ENCODE data around the gene DNAJC21. TPM values are rescaled to one million over a fixed set of nuclear protein-coding genes. Genes with fewer than 3 reads are reported as not detected.

Gene DNAJC21
- total RNA-seq, 1 experiment from 2014 or later = 54.5 TPM

- no peak for ATAC-seq
- BruUV-seq (replicated peaks) = no TSS peak
- CTCF ChIA-PET = no interaction called here
Measured at GRCh38 chr5:34976347-34976746, 47.0 kb downstream of the DNAJC21 start.

GRCh38 chr5:34977934-34978613, 48.7 kb downstream of the DNAJC21 start:
- no peak overlapping the region for H3K27ac ChIP-seq (ENCODE audit: low read length)
- TF ChIP-seq POLR2AphosphoS5 (IDR thresholded peaks at IDR 0.05; ENCODE audit: low read depth, low read length) (no peak), SIN3A (IDR thresholded peaks at IDR 0.05; ENCODE audit: borderline replicate concordance, insufficient read depth, low read depth, low read length) (no peak), REST (IDR thresholded peaks at IDR 0.05; ENCODE audit: insufficient read depth in 1 of 2, low read depth in 2 of 2, low read length in 1 of 2) (no peak), TCF7L2 (IDR thresholded peaks at IDR 0.05; ENCODE audit: low read depth, low read length) (no peak), CTCF (IDR thresholded peaks at IDR 0.05) (no peak)
- no peaks in the 10 kb centered on the region for H3K9me3 ChIP-seq (ENCODE audit: control insufficient read depth, insufficient read depth, low read depth, low read length)
- in situ Hi-C loops (cut with HindIII; ENCODE audit: low pct_unique_long_range_greater_than_20kb, low sequenced_read_pairs) = no loop called here
- no peak for ATAC-seq
- H3K27me3 ChIP-seq (ENCODE audit: control insufficient read depth, insufficient read depth, low read length) = peaks cover 2% of the 10 kb centered on the region; the same call in 1 of the 2 replicates
- intact Hi-C loops (cut with micrococcal nuclease; ENCODE audit: unreplicated experiment) = no loop called here
- DNase-seq (ENCODE audit: low read depth, low spot score) = no peak
- H3K4me1 ChIP-seq (ENCODE audit: control insufficient read depth, insufficient read depth, low read length) = no peaks in the 10 kb centered on the region
- no peaks in the 10 kb centered on the region for H3K36me3 ChIP-seq (ENCODE audit: control insufficient read depth, insufficient read depth, low read length)
- H3K4me3 ChIP-seq (ENCODE audit: low read depth in 2 of 2, low read length in 2 of 2) = no peak overlapping the region
- no TSS peak for BruUV-seq (replicated peaks)
- CTCF ChIA-PET = no interaction called here
- POLR2A ChIA-PET = no interaction called here

More at GRCh38 chr5:34976347-34976746, 47.0 kb downstream of the DNAJC21 start:
- Histone ChIP-seq H3K27ac (ENCODE audit: low read length) (no peak overlapping the region), H3K9me3 (ENCODE audit: control insufficient read depth, insufficient read depth, low read depth, low read length) (no peaks in the 10 kb centered on the region), H3K36me3 (ENCODE audit: control insufficient read depth, insufficient read depth, low read length) (no peaks in the 10 kb centered on the region), H3K4me1 (ENCODE audit: control insufficient read depth, insufficient read depth, low read length) (no peaks in the 10 kb centered on the region), H3K27me3 (ENCODE audit: control insufficient read depth, insufficient read depth, low read length) (peaks cover 2% of the 10 kb centered on the region; the same call in 1 of the 2 replicates), H3K4me3 (ENCODE audit: low read depth in 2 of 2, low read length in 2 of 2) (no peak overlapping the region)
- DNase-seq (ENCODE audit: low read depth, low spot score) = no peak
- intact Hi-C loops (cut with micrococcal nuclease; ENCODE audit: unreplicated experiment) (no loop called here), in situ Hi-C loops (cut with HindIII; ENCODE audit: low pct_unique_long_range_greater_than_20kb, low sequenced_read_pairs) (no loop called here)
- POLR2A ChIA-PET = no interaction called here
- TF ChIP-seq SIN3A (IDR thresholded peaks at IDR 0.05; ENCODE audit: borderline replicate concordance, insufficient read depth, low read depth, low read length) = no peak
- no peak for TF ChIP-seq TCF7L2 (IDR thresholded peaks at IDR 0.05; ENCODE audit: low read depth, low read length)
- TF ChIP-seq POLR2AphosphoS5 (IDR thresholded peaks at IDR 0.05; ENCODE audit: low read depth, low read length) = no peak
- TF ChIP-seq REST (IDR thresholded peaks at IDR 0.05; ENCODE audit: insufficient read depth in 1 of 2, low read depth in 2 of 2, low read length in 1 of 2) = no peak
- no peak for TF ChIP-seq CTCF (IDR thresholded peaks at IDR 0.05)
